Erythroblast (primary cell): ENCODE data around the gene WDR48.

Experiments used
- GATA1 ChIP-seq: IDR thresholded peaks from 2 replicates; pipeline ENCODE4 v1.6.1; 2011; ENCODE audit warnings: low read depth, mild to moderate bottlenecking, control low read depth, low read length, moderate library complexity
- POLR2A ChIP-seq: IDR thresholded peaks from 2 replicates; pipeline ENCODE4 v1.6.1; 2011; ENCODE audit warnings: mild to moderate bottlenecking, low read length

GRCh38 chr3:39118931-39119660 is 67.3 kb downstream of the WDR48 start:
- TF ChIP-seq POLR2A (no peak), GATA1 (no peak)
